HepG2 (cell line): ENCODE data around the gene WDR35. TPM values are rescaled to one million over a fixed set of nuclear protein-coding genes. Genes with fewer than 3 reads are reported as not detected.
A peak's percentile ranks its signal among the peaks of the same experiment; 100 is the strongest.

Source experiments
- ATF7 ChIP-seq, 2 experiments: fragments of 450-650 bp in 1 of 2; sonication (generic) in 1 of 2; formaldehyde crosslinking in 1 of 2; IDR thresholded peaks; 2 replicates each; pipeline versions ENCODE4 v1.4.0 to v1.6.1; 2016 to 2020; ENCODE audit warnings: antibody characterized with exemption in 1 of 2, mild to moderate bottlenecking in 1 of 2, missing genetic modification reagents in 1 of 2
- CEBPG ChIP-seq: IDR thresholded peaks from 2 replicates; pipeline ENCODE4 v1.6.1; 2016
- ETV5 ChIP-seq: IDR thresholded peaks from 2 replicates; pipeline ENCODE4 v1.6.1; 2018; ENCODE audit warnings: missing biosample characterization, missing genetic modification reagents, inconsistent platforms, borderline replicate concordance
- FOXA1 ChIP-seq, 2 experiments: fragments of 450-650 bp in 1 of 2; sonication (generic) in 1 of 2; formaldehyde crosslinking in 1 of 2; IDR thresholded peaks; 2 replicates each; pipeline versions ENCODE4 v1.4.0 to v1.6.1; 2016 to 2020; ENCODE audit warnings: missing genetic modification reagents in 1 of 2
- KAT7 ChIP-seq: IDR thresholded peaks from 2 replicates; pipeline ENCODE4 v1.6.1; 2018; ENCODE audit warnings: borderline replicate concordance, missing compliant biosample characterization
- MIXL1 ChIP-seq: IDR thresholded peaks from 2 replicates; pipeline ENCODE4 v1.6.1; 2016
- NCOA1 ChIP-seq: sonication (generic); formaldehyde crosslinking; IDR thresholded peaks from 2 replicates; pipeline ENCODE4 v1.9.0; 2021; ENCODE audit warnings: missing genetic modification reagents
- SIX1 ChIP-seq: sonication (generic); formaldehyde crosslinking; IDR thresholded peaks from 2 replicates; pipeline ENCODE4 v1.4.0; 2020; ENCODE audit warnings: missing genetic modification reagents, borderline replicate concordance
- ZFP82 ChIP-seq: sonication (generic); formaldehyde crosslinking; IDR thresholded peaks from 2 replicates; pipeline ENCODE4 v1.5.1; 2020; ENCODE audit warnings: mild to moderate bottlenecking, missing genetic modification reagents, borderline replicate concordance
- ZKSCAN8 ChIP-seq: IDR thresholded peaks from 2 replicates; pipeline ENCODE4 v1.6.1; 2016; ENCODE audit warnings: borderline replicate concordance, missing genetic modification reagents, missing compliant biosample characterization
- ZMYM4 ChIP-seq: sonication (generic); formaldehyde crosslinking; IDR thresholded peaks from 2 replicates; pipeline ENCODE4 v1.8.1; 2023; ENCODE audit warnings: mild to moderate bottlenecking, missing genetic modification reagents
- ZNF350 ChIP-seq: sonication (generic); formaldehyde crosslinking; IDR thresholded peaks from 2 replicates; pipeline ENCODE4 v1.4.0; 2020; ENCODE audit warnings: mild to moderate bottlenecking, low read depth, missing genetic modification reagents, borderline replicate concordance
- ZNF614 ChIP-seq: IDR thresholded peaks from 2 replicates; pipeline ENCODE4 v1.6.1; 2018; ENCODE audit warnings: missing biosample characterization, missing genetic modification reagents, inconsistent platforms, borderline replicate concordance
- ZNF850 ChIP-seq: sonication (generic); formaldehyde crosslinking; conservative IDR thresholded peaks from 2 replicates; pipeline ENCODE4 v1.9.0; 2021; ENCODE audit warnings: mild to moderate bottlenecking, missing genetic modification reagents
- polyA plus RNA-seq, 8 experiments: library from polyadenylated mRNA; depleted of rRNA in 3 of 8; stranded (reverse) in 7 of 8; unstranded in 1 of 8; fragments of >200 nt; fragmentation: Illumina TruSeq in 4 of 8; extraction: Trizol in 4 of 8; gene quantifications; 2 replicates each; pipeline versions ENCODE4 v1.2.1 to v1.2.3, GENCODE V29; 2011 to 2016; ENCODE audit warnings: low read depth in 4 of 8, missing spikeins in 1 of 8, mixed read lengths in 1 of 8; ENCODE audit not compliant: insufficient read depth in 1 of 8
- total RNA-seq, 5 experiments: library from RNA; depleted of rRNA; stranded (reverse); fragments of >200 nt; fragmentation: Illumina TruSeq; extraction: Trizol; gene quantifications; 2 replicates each; pipeline ENCODE4 v1.2.3, GENCODE V29; 2016; ENCODE audit warnings: low read depth in 1 of 5
- TF ChIP-seq, protein P1 (sequence below): IDR thresholded peaks from 2 replicates; pipeline ENCODE4 v1.6.1; 2012; ENCODE audit warnings: low read length, improper control_type of control experiment
- TF ChIP-seq, protein P2 (sequence below): sonication (generic); formaldehyde crosslinking; IDR thresholded peaks from 2 replicates; pipeline ENCODE4 v1.4.0; 2020; ENCODE audit warnings: mild to moderate bottlenecking, missing genetic modification reagents, borderline replicate concordance
- TF ChIP-seq, protein P3 (sequence below): sonication (generic); formaldehyde crosslinking; IDR thresholded peaks from 2 replicates; pipeline ENCODE4 v1.5.1; 2020; ENCODE audit warnings: mild to moderate bottlenecking, moderate library complexity, missing genetic modification reagents
- TF ChIP-seq, protein P4 (sequence below): sonication (generic); formaldehyde crosslinking; IDR thresholded peaks from 2 replicates; pipeline ENCODE4 v1.4.0; 2020; ENCODE audit warnings: mild to moderate bottlenecking, low read depth, missing genetic modification reagents

The WDR35 gene
- total and polyA plus RNA-seq, 2 of the 13 experiments (the other 11 are each of a cell fraction or from before 2014, with no cell fraction given) = 11.1 to 19.6 TPM

DNA sequence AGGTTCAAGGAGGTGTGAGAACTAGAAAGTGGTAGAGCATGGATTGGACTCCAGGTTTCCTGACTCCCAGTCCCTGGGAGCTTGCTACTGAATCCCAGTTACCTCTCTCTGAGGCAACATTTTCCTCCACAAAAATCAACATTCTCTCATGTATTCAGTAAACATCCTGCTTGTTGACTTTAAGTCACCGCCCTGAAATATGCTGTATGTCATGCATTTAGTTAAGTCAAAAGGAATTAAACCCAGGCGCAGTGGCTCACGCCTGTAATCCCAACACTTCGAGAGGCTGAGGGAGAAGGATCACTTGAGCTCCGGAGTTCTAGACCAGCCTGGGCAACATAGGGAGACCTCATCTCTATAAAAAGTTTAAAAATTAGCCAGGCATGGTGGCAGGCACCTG is 18.8 kb upstream of the WDR35 start (continued):
- TF ChIP-seq, protein P1, sequence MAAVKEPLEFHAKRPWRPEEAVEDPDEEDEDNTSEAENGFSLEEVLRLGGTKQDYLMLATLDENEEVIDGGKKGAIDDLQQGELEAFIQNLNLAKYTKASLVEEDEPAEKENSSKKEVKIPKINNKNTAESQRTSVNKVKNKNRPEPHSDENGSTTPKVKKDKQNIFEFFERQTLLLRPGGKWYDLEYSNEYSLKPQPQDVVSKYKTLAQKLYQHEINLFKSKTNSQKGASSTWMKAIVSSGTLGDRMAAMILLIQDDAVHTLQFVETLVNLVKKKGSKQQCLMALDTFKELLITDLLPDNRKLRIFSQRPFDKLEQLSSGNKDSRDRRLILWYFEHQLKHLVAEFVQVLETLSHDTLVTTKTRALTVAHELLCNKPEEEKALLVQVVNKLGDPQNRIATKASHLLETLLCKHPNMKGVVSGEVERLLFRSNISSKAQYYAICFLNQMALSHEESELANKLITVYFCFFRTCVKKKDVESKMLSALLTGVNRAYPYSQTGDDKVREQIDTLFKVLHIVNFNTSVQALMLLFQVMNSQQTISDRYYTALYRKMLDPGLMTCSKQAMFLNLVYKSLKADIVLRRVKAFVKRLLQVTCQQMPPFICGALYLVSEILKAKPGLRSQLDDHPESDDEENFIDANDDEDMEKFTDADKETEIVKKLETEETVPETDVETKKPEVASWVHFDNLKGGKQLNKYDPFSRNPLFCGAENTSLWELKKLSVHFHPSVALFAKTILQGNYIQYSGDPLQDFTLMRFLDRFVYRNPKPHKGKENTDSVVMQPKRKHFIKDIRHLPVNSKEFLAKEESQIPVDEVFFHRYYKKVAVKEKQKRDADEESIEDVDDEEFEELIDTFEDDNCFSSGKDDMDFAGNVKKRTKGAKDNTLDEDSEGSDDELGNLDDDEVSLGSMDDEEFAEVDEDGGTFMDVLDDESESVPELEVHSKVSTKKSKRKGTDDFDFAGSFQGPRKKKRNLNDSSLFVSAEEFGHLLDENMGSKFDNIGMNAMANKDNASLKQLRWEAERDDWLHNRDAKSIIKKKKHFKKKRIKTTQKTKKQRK = no peak
- peak; percentile 97 for TF ChIP-seq FOXA1 (IDR thresholded peaks at IDR 0.05)
- TF ChIP-seq FOXA1 (CRISPR knock-in tag; IDR thresholded peaks at IDR 0.05) = peak; percentile 98
- TF ChIP-seq MIXL1 = peak; percentile 51; the same call in 1 of the 2 replicates
- peak; percentile 78; the same call in 1 of the 2 replicates for TF ChIP-seq ZKSCAN8 (CRISPR knock-in tag)
- TF ChIP-seq KAT7 (CRISPR knock-in tag) = 0 out of 2 replicates have a peak, but pooled peaks have one; percentile 63
- TF ChIP-seq ZNF614 (CRISPR knock-in tag) = peak; percentile 53; the same call in 1 of the 2 replicates
- TF ChIP-seq ZNF850 (CRISPR knock-in tag) = no peak
- TF ChIP-seq, protein P2, sequence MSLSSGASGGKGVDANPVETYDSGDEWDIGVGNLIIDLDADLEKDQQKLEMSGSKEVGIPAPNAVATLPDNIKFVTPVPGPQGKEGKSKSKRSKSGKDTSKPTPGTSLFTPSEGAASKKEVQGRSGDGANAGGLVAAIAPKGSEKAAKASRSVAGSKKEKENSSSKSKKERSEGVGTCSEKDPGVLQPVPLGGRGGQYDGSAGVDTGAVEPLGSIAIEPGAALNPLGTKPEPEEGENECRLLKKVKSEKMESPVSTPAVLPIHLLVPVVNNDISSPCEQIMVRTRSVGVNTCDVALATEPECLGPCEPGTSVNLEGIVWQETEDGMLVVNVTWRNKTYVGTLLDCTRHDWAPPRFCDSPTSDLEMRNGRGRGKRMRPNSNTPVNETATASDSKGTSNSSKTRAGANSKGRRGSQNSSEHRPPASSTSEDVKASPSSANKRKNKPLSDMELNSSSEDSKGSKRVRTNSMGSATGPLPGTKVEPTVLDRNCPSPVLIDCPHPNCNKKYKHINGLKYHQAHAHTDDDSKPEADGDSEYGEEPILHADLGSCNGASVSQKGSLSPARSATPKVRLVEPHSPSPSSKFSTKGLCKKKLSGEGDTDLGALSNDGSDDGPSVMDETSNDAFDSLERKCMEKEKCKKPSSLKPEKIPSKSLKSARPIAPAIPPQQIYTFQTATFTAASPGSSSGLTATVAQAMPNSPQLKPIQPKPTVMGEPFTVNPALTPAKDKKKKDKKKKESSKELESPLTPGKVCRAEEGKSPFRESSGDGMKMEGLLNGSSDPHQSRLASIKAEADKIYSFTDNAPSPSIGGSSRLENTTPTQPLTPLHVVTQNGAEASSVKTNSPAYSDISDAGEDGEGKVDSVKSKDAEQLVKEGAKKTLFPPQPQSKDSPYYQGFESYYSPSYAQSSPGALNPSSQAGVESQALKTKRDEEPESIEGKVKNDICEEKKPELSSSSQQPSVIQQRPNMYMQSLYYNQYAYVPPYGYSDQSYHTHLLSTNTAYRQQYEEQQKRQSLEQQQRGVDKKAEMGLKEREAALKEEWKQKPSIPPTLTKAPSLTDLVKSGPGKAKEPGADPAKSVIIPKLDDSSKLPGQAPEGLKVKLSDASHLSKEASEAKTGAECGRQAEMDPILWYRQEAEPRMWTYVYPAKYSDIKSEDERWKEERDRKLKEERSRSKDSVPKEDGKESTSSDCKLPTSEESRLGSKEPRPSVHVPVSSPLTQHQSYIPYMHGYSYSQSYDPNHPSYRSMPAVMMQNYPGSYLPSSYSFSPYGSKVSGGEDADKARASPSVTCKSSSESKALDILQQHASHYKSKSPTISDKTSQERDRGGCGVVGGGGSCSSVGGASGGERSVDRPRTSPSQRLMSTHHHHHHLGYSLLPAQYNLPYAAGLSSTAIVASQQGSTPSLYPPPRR (CRISPR knock-in tag) = peak; percentile 61; the same call in 1 of the 2 replicates
- TF ChIP-seq ZMYM4 (CRISPR knock-in tag) = 0 out of 2 replicates have a peak, but pooled peaks have one; percentile 30
- TF ChIP-seq, protein P3, sequence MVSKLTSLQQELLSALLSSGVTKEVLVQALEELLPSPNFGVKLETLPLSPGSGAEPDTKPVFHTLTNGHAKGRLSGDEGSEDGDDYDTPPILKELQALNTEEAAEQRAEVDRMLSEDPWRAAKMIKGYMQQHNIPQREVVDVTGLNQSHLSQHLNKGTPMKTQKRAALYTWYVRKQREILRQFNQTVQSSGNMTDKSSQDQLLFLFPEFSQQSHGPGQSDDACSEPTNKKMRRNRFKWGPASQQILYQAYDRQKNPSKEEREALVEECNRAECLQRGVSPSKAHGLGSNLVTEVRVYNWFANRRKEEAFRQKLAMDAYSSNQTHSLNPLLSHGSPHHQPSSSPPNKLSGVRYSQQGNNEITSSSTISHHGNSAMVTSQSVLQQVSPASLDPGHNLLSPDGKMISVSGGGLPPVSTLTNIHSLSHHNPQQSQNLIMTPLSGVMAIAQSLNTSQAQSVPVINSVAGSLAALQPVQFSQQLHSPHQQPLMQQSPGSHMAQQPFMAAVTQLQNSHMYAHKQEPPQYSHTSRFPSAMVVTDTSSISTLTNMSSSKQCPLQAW = peak; percentile 28; the same call in 1 of the 2 replicates
- TF ChIP-seq CEBPG (CRISPR knock-in tag) = peak; percentile 78
- TF ChIP-seq SIX1 (CRISPR knock-in tag) = peak; percentile 65; the same call in 1 of the 2 replicates
- no peak for TF ChIP-seq ZFP82 (CRISPR knock-in tag)
- TF ChIP-seq, protein P4, sequence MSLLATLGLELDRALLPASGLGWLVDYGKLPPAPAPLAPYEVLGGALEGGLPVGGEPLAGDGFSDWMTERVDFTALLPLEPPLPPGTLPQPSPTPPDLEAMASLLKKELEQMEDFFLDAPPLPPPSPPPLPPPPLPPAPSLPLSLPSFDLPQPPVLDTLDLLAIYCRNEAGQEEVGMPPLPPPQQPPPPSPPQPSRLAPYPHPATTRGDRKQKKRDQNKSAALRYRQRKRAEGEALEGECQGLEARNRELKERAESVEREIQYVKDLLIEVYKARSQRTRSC (CRISPR knock-in tag) = no peak
- no peak for TF ChIP-seq ZNF350
- TF ChIP-seq ATF7 (IDR thresholded peaks at IDR 0.05) = peak; percentile 25; the same call in 1 of the 2 replicates
- no peak for TF ChIP-seq ATF7 (CRISPR knock-in tag; IDR thresholded peaks at IDR 0.05)
- TF ChIP-seq ETV5 (CRISPR knock-in tag) = peak; percentile 70; the same call in 1 of the 2 replicates
- TF ChIP-seq NCOA1 (CRISPR knock-in tag) = no peak
